AG04450 (cell line): ENCODE data around the gene PALM3. TPM values are rescaled to one million over a fixed set of nuclear protein-coding genes. Genes with fewer than 3 reads are reported as not detected.
"Not testable (repeated sequence)": the region's sequence is repeated elsewhere in the genome, so short reads cannot be mapped to it uniquely, and the experiment has no call there.

Experiments used
- CTCF ChIA-PET: fragments of 300-600, 350-600 bp; formaldehyde crosslinking; extraction: SDS; loops from one replicate; lab custom pipeline; 2022; ENCODE audit warnings: antibody characterized with exemption, inconsistent platforms; lab: Charles Lee
- POLR2A ChIA-PET: fragments of 350-600 bp; formaldehyde crosslinking; extraction: SDS; loops from one replicate; lab custom pipeline; 2021; ENCODE audit warnings: antibody characterized with exemption, inconsistent platforms; lab: Yijun Ruan, JAX
- DNase-seq: peaks from one replicate; pipeline ENCODE4 v3.0.0-alpha.2; 2011; ENCODE audit warnings: low read depth, low spot score
- H3K27ac ChIP-seq: one replicate; pipeline ENCODE4 v1.5.1; 2012; ENCODE audit warnings: low read depth, low read length, control low read depth
- H3K27me3 ChIP-seq: one replicate; pipeline ENCODE4 v1.6.0; 2012; ENCODE audit warnings: low read length; ENCODE audit not compliant: control insufficient read depth, insufficient read depth
- H3K4me3 ChIP-seq: 2 replicates; pipeline ENCODE4 v1.5.1; 2011; ENCODE audit warnings: mild to moderate bottlenecking, low read depth, low read length, control low read depth
- H3K9me3 ChIP-seq: 2 replicates; pipeline ENCODE4 v1.5.1; 2012; ENCODE audit warnings: low read length; ENCODE audit not compliant: control insufficient read depth, insufficient read depth
- CTCF ChIP-seq: IDR thresholded peaks from 2 replicates; pipeline ENCODE4 v1.5.1; 2011; ENCODE audit warnings: low read depth, low read length, control low read depth, inconsistent platforms
- polyA plus RNA-seq: library from polyadenylated mRNA; depleted of rRNA; stranded (reverse); fragments of >200 nt; gene quantifications from 2 replicates; pipeline ENCODE4 v1.2.3, GENCODE V29; 2011

The PALM3 gene
- polyA plus RNA-seq, 1 experiment = 0.43 TPM

DNA sequence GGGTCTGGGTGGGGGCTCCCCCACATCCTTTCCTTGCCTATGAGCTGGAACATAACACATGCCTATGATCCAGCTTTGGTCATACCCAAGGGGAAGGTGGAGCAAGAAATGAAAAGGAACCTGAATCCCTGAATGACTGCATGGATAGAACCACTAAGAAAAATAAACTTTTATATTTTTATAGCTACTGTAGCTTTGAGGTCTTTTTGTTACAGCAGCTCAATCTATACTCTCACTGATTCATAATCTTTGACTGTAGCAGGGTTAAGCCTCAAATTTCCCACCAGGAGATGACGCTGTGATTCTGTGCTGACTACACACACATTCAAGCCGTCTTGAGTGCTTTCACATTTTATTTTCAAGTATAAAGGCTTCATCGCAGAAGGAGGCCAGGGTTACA lies 8.8 kb downstream of the PALM3 start:
- no peaks in the 10 kb centered on the region for H3K27me3 ChIP-seq
- ChIA-PET CTCF (interaction anchor here (0.9 to 1.2 kb wide), 4 partner anchors 9 to 62 kb away, joined by 3 to 4 read pairs (median 3); partner anchors contain the start of genes IL27RA and PALM3), POLR2A (no interaction called here)
- H3K27ac ChIP-seq = no peak overlapping the region
- no peak for TF ChIP-seq CTCF
- no peak for DNase-seq
- no peak overlapping the region for H3K4me3 ChIP-seq
- H3K9me3 ChIP-seq = peaks cover 10% of the 10 kb centered on the region

- ChIA-PET CTCF (interaction anchor here (0.9 to 1.2 kb wide), 4 partner anchors 9 to 63 kb away, joined by 3 to 4 read pairs (median 3); partner anchors contain the start of genes IL27RA and PALM3), POLR2A (no interaction called here)
- no peaks in the 10 kb centered on the region for H3K27me3 ChIP-seq
- H3K4me3 ChIP-seq = no peak overlapping the region
- H3K27ac ChIP-seq = no peak overlapping the region
- H3K9me3 ChIP-seq = peaks cover 10% of the 10 kb centered on the region
- no peak for DNase-seq
- TF ChIP-seq CTCF = no peak
Measured at GRCh38 chr19:14052470-14052869, 9.4 kb downstream of the PALM3 start.

DNA sequence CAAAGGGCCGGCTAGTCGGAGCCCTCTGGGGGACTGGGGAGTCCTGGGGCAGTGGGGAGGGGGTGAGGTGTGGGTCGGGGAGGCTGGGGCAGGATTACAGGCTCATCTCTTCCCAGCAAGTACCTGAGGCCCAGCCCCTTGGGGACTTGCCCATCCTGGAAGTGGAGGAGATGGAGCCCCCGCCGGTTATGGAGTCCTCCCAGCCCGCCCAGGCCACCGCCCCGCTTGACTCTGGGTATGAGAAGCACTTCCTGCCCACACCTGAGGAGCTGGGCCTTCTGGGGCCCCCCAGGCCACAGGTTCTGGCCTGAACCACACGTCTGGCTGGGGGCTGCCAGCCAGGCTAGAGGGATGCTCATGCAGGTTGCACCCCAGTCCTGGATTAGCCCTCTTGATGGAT lies 9.9 kb downstream of the PALM3 start:
- ChIA-PET CTCF (interaction anchor here (1.1 kb wide), 1 partner anchor 10 kb away, joined by 3 read pairs; no protein-coding TSS in a partner anchor), POLR2A (no interaction called here)
- Histone ChIP-seq H3K27ac (no peak overlapping the region), H3K4me3 (no peak overlapping the region), H3K27me3 (no peaks in the 10 kb centered on the region), H3K9me3 (peaks cover 10% of the 10 kb centered on the region)
- no peak for TF ChIP-seq CTCF
- DNase-seq = no peak

DNA sequence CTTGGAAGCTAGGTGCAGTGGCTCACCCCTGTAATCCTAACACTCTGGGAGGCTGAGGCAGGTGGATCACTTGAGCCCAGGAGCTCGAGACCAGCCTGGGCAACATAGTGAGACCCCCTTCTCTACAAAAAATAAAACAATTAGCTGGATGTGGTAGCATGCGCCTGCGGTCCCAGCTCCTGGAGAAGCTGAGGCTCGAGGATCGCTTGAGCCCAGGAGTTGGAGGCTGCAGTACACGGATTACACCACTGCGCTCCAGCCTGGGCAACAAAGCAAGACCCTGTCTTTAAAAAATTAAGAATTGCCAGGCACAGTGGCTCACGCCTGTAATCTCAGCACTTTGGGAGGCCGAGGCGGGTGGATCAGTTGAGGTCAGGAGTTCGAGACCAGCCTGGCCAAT lies 10.9 kb downstream of the PALM3 start:
- DNase-seq, H3K27ac ChIP-seq, H3K27me3 ChIP-seq, H3K4me3 ChIP-seq, POLR2A ChIA-PET: not testable (repeated sequence)
- CTCF ChIA-PET = interaction anchor here (1.1 to 1.7 kb wide), 2 partner anchors 8 to 9 kb away, joined by 3 to 7 read pairs; no protein-coding TSS in a partner anchor
- peaks cover 10% of the 10 kb centered on the region for H3K9me3 ChIP-seq

DNA sequence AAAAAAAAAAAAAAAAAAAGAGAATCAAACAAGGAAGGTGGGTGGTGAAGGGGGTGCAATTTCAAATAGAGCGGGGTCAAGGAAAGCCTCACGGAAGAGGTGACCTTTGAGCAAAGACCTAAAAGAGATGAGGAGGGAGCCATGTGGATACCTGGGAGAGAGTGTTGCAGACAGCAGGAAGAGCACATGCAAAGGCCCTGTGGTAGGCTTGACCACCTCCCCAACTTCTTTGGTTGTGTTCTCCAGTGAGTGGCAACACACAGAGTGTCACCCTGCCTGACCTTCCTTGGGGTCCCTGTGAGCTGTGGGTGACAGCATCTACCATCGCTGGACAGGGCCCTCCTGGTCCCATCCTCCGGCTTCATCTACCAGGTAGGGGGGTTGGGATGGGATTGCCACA lies 11.4 kb downstream of the PALM3 start:
- Histone ChIP-seq H3K9me3 (peaks cover 10% of the 10 kb centered on the region), H3K27me3 (no peaks in the 10 kb centered on the region), H3K4me3 (no peak overlapping the region), H3K27ac (no peak overlapping the region)
- ChIA-PET CTCF (interaction anchor here (0.6 to 1.7 kb wide), 4 partner anchors 8 to 45 kb away, joined by 3 to 7 read pairs (median 3); no protein-coding TSS in a partner anchor), POLR2A (no interaction called here)
- no peak for TF ChIP-seq CTCF
- DNase-seq = no peak
